NCI-H2196 treated with DMSO at 0.1 percent for 48 hours (cell line): Measurements from ENCODE around the gene CYB561A3.

Source experiments
- DNase-seq: peaks from one replicate; lab custom pipeline; 2025; ENCODE audit not compliant: unreplicated experiment; lab: John Stamatoyannopoulos, UW

CYB561A3 gene

GRCh38 chr11:61369372-61370348 is 8.0 kb upstream of the CYB561A3 start:
- no peak for DNase-seq

GRCh38 chr11:61368646-61369045 is 7.0 kb upstream of the CYB561A3 start:
- no peak for DNase-seq

DNA sequence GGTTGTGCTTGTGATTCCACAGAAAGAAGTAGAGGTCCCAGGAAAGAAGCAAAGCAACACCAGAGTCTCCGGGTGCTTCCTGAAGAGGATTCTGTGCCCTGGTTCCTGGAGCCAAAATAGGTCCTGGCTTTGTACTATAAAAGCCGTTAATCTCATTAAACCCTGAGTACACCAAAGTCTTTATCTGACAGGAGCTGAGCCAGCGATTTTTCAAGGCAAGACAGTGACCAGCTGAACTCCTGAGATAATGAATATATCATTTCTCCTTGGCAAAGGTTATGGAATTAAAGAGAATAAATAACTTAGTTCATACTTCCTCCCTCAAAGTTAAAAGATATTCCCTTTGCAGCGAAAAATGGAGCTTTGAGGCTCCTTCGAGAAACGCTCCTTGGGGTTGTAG is 5.7 kb upstream of the CYB561A3 start:
- no peak for DNase-seq

DNA sequence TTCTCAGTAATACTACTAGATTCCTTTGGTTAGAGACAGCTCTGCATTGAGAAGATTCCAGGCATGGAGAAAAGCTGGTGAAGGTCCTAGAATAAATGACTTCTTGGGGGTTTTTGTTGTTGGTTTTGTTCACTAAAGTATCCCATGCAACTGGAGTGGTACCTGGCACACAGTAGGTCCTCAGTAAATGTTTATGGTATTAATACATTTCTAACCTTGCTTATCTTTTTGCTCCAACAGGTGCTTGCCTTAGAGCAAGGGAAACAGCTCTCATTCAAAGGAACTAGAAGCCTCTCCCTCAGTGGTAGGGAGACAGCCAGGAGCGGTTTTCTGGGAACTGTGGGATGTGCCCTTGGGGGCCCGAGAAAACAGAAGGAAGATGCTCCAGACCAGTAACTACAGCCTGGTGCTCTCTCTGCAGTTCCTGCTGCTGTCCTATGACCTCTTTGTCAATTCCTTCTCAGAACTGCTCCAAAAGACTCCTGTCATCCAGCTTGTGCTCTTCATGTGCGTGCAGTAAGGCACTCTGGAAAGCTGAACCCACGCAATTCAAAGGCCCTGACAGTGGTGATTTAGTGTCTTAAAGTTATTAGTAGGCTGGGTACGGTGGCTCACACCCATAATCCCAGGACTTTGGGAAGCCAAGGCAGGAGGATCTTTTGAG is 2.5 kb upstream of the CYB561A3 start:
- DNase-seq = no peak

- no peak for DNase-seq
Observed at GRCh38 chr11:61362542-61362875, 827 bp upstream of the CYB561A3 start.

DNA sequence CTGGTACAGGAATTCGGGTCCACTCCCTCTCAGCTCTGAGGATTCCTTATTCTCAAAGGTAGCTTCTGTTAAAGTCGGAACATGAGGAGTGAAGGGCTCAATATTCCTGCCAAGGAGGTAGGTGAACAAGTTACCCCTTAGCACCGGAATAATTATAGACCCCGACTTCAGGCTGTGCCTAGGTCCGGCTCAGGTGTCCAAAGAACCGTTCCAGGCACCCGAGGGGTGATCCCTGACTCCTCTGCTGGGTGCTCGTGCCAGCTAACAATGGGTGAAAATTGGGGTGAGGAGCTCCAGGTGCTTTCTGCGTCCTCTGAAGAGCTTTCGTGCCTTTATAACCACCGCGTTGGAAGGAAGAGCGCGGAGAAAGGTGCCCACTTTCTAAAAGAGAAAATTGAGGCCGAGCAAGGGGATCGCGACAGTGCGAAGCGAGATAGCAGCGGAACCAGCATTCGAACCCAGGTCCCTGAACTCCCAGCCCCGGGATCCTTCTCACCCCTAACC is 393 bp downstream of the CYB561A3 start:
- no peak for DNase-seq

- DNase-seq = no peak
Observed at GRCh38 chr11:61359516-61359915, 2.2 kb downstream of the CYB561A3 start.

- DNase-seq = no peak
Observed at GRCh38 chr11:61358566-61358965, 3.1 kb downstream of the CYB561A3 start.

- DNase-seq = no peak
Observed at GRCh38 chr11:61357894-61358239, 3.8 kb downstream of the CYB561A3 start.

GRCh38 chr11:61357233-61357893 is 4.3 kb downstream of the CYB561A3 start:
- no peak for DNase-seq

GRCh38 chr11:61356706-61357105 is 5.0 kb downstream of the CYB561A3 start:
- DNase-seq = no peak

- DNase-seq = no peak
Observed at GRCh38 chr11:61354208-61354607, 7.5 kb downstream of the CYB561A3 start.

DNA sequence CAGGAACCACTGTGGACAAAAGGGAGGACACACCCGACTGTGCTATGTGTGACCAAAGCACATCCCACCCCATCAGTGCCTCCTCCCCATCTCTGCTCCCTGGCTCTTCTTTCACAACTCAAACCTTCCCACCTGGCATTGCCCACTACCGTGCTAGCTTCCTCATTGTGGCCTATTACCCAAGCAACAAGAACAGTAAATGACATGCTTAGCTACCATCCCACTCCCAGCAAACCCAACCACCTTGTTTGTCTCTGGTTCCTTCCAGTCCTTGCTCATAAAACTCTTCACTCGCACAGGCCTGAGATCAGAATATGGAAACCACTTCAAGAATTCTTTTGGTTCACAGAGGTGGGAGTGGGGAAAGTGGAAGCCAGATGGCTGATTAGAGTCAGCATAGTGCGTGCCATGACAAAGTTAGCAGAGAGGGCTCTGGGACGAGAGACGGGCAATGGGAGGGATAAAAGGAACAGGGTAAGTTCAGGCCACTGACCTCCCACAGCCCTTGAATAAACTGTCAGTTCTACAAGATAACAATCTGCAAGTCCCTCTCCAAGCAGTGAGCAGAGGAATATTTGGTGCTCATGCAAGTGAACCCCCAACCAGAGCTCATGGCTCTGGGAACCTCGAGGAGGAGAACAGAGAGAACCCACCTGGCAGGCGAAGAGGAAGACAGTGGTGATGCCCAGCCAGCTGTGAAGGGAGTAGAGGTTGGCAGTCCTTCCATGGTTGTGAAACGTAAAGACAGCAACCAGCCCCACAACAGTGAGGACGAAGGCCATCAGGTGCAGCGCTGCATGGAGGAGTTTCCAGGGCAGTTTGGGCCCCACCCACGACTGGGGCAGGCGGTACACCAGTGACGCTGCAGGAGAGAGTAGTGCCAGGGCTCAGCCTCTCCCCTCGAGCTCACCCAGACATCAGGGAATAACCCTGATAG is 8.3 kb downstream of the CYB561A3 start:
- DNase-seq = no peak

GRCh38 chr11:61352038-61352437 is 9.6 kb downstream of the CYB561A3 start:
- no peak for DNase-seq

DNA sequence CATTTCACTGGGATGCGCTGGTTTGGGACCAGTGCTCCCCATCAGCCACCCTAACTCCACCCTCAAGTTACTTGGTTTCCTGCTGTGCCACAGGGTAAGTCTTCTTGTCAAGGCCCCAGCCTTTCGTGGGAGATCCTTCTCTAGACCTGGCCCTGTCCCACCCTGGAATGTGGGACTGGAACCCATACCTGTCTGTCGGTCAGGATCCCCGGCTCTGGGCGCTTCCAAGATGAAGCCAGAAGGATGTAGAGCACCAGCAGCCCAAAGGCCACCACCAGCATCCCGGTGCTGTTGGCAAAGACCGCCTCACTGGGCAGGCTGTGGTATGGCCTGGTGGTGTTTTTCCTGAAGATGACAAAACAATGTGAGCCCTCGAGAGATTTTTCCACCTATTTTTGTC is 10.9 kb downstream of the CYB561A3 start:
- DNase-seq = no peak

- DNase-seq = no peak
Observed at GRCh38 chr11:61350336-61350735, 11.3 kb downstream of the CYB561A3 start.

DNA sequence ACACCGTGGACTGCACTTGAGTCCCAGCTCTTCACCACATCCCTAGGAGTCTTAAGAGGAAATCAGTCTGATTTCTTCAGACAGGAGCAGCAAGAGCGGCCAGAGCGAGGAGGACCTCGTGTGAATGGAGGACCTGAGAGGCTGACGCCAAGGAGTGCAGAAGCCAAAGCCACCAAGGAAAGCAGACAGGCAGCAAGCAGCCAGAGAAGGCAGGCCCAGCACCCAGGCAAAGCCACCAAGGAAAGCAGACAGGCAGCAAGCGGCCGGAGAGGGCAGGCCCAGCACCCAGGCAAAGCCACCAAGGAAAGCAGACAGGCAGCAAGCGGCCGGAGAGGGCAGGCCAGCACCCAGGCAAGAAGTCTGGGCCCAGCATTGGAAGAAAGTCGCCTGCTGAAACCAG is 11.8 kb downstream of the CYB561A3 start:
- DNase-seq = no peak

DNA sequence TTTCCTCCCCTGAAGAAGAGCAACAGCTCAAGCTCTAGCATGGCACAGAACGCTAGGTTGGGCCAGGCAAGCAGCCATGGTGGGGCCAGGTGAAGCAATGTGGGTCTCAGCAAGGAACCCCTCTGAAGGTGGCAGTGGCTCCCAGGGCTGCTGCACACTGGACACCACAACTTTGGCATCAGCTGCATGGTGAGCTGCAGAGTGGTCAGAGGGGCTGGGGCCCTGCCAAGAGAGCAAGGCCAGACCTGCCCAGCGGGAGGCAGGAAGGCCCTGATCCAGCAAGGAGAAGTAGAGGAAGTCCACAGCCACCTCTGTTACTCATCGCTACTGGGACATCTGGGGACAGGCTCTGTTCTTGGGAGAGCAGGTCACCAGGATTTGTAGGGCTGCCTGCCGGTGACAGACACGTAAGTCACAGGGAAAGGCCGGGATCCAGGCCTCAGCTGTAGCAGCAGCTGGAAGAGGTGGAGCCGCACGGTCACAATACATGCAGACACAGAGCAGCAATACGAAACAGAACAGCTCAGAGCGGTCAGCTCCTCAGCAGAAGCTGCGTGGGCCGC is 12.4 kb downstream of the CYB561A3 start:
- peak; percentile 8 for DNase-seq

GRCh38 chr11:61347916-61348461 is 13.7 kb downstream of the CYB561A3 start:
- DNase-seq = no peak
